ENCODE data around the gene CARS1. TPM values are rescaled to one million over a fixed set of nuclear protein-coding genes. Genes with fewer than 3 reads are reported as not detected.

Gene CARS1
- total and polyA plus RNA-seq, 9 donors, result 12.5 to 148 (median 17.6) TPM

GRCh38 chr11:3000032-3000961 lies 56.9 kb downstream of the CARS1 start:
- Histone ChIP-seq H3K36me3 (no peaks in the 10 kb centered on the region), H3K27me3 (no peaks in the 10 kb centered on the region), H3K4me3 (no peak overlapping the region), H3K4me1 (ENCODE audit: insufficient read depth) (no peaks in the 10 kb centered on the region), H3K9me3 (no peaks in the 10 kb centered on the region), H3K27ac (no peak overlapping the region)
- intact Hi-C loops (cut with DNase I), result no loop called here
- DNase-seq, result peak in 4 of 5 donors; percentile 12 to 56 (median 50)
- 60 to 85% (median 63%) methylated on average over 13 to 17 of the region's 17 CpGs for WGBS, 3 donors
- no peak for TF ChIP-seq EP300 (IDR thresholded peaks at IDR 0.05)
- TF ChIP-seq, protein P1, sequence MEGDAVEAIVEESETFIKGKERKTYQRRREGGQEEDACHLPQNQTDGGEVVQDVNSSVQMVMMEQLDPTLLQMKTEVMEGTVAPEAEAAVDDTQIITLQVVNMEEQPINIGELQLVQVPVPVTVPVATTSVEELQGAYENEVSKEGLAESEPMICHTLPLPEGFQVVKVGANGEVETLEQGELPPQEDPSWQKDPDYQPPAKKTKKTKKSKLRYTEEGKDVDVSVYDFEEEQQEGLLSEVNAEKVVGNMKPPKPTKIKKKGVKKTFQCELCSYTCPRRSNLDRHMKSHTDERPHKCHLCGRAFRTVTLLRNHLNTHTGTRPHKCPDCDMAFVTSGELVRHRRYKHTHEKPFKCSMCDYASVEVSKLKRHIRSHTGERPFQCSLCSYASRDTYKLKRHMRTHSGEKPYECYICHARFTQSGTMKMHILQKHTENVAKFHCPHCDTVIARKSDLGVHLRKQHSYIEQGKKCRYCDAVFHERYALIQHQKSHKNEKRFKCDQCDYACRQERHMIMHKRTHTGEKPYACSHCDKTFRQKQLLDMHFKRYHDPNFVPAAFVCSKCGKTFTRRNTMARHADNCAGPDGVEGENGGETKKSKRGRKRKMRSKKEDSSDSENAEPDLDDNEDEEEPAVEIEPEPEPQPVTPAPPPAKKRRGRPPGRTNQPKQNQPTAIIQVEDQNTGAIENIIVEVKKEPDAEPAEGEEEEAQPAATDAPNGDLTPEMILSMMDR (IDR thresholded peaks at IDR 0.05), result no peak
- no peak for TF ChIP-seq POLR2A (IDR thresholded peaks at IDR 0.05)

DNA sequence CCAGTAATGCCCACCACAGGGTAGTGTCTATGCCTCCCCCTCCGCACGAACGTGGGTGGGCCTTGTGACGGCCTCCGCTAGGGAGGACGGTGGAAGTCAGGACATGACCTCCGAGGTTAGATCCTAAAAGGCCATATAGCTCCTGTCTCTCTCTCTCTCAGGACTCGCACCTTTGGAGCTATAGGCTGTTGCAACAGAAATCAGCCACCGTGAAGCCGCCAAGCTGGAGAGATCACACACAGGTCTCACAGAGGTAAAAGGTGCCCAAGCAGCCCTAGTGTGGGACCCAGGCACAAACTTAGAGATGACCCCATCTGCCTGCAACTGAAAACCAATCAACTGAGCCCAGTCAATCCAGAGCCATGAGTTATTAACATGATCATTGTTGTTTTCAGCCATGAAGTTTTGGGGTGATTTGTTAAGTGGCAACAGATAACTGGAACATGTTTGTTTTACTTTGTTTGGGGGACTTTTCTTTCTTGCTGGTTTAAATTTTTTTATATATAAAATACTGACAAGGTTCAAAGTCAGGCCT lies 57.7 kb downstream of the CARS1 start:
- TF ChIP-seq EP300 (IDR thresholded peaks at IDR 0.05) (no peak), POLR2A (IDR thresholded peaks at IDR 0.05) (no peak)
- TF ChIP-seq, protein P1 (IDR thresholded peaks at IDR 0.05), result no peak
- Histone ChIP-seq H3K27ac (no peak overlapping the region), H3K4me1 (ENCODE audit: insufficient read depth) (no peaks in the 10 kb centered on the region), H3K27me3 (no peaks in the 10 kb centered on the region), H3K4me3 (no peak overlapping the region), H3K9me3 (no peaks in the 10 kb centered on the region), H3K36me3 (no peaks in the 10 kb centered on the region)
- intact Hi-C loops (cut with DNase I), result no loop called here
- WGBS, 3 donors, result 85 to 96% (median 88%) methylated on average over 10 of the region's 10 CpGs
- DNase-seq, result peak in 1 of 5 donors; percentile 4

- DNase-seq, result peak in 2 of 5 donors; percentile 5 to 14
- 69 to 88% (median 86%) methylated on average over 6 to 7 of the region's 7 CpGs for WGBS, 3 donors
- Histone ChIP-seq H3K4me1 (ENCODE audit: insufficient read depth) (no peaks in the 10 kb centered on the region), H3K4me3 (no peak overlapping the region), H3K36me3 (no peaks in the 10 kb centered on the region), H3K27me3 (no peaks in the 10 kb centered on the region), H3K27ac (no peak overlapping the region), H3K9me3 (no peaks in the 10 kb centered on the region)
- intact Hi-C loops (cut with DNase I), result no loop called here
- no peak for TF ChIP-seq POLR2A (IDR thresholded peaks at IDR 0.05)
- TF ChIP-seq, protein P1 (IDR thresholded peaks at IDR 0.05), result no peak
Measured at GRCh38 chr11:2998073-2998850, 59.0 kb downstream of the CARS1 start.

DNA sequence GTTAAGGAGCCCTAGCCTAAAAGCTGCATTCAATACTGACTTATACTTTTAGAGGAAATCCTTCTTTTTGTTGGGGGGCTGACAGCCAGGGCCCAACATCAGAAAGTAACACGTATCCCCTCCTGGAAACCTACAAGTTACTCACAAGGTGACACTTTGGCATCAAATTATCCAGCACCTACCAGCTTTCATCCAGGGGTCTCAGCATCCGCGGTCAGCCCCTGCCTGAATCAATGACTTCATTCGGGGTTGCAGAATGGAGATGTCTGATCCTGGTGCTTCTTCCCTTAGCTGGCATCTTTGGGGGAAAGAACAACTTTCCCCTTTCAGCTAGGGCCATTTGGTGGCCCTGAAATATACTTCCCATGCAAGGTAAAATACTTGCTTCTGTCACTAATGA lies 59.8 kb downstream of the CARS1 start:
- WGBS, 3 donors, result 79 to 88% (median 82%) methylated on average over 4 of the region's 4 CpGs
- no peak overlapping the region for H3K27ac ChIP-seq

More for the DNA sequence above, 59.8 kb downstream of the CARS1 start:
- peak in 2 of 5 donors; percentile 1 to 10 for DNase-seq
- Histone ChIP-seq H3K27me3 (no peaks in the 10 kb centered on the region), H3K4me3 (no peak overlapping the region), H3K4me1 (ENCODE audit: insufficient read depth) (no peaks in the 10 kb centered on the region), H3K36me3 (no peaks in the 10 kb centered on the region), H3K9me3 (no peaks in the 10 kb centered on the region)
- TF ChIP-seq POLR2A (IDR thresholded peaks at IDR 0.05) (no peak), EP300 (IDR thresholded peaks at IDR 0.05) (no peak)
- TF ChIP-seq, protein P1 (IDR thresholded peaks at IDR 0.05), result no peak
- intact Hi-C loops (cut with DNase I), result no loop called here

All from ovary (tissue), 9 donors.